Measurements from ENCODE around the gene CYBB. TPM values are rescaled to one million over a fixed set of nuclear protein-coding genes. Genes with fewer than 3 reads are reported as not detected.
A peak's percentile ranks its signal among the peaks of the same experiment; 100 is the strongest.

Gene CYBB
- total and polyA plus RNA-seq, 4 experiments from 2014 or later = 0.05 to 8.1 (median 3.6) TPM

GRCh38 chrX:37816766-37817165 lies 36.9 kb downstream of the CYBB start:
- CTCF ChIA-PET (ENCODE audit: partially characterized antibody) = no interaction called here
- Mint-ChIP-seq H3K4me1 (peaks cover 0 to 2% (median under 1%) of the 10 kb centered on the region in 4 donors), H3K27ac (no peak overlapping the region), H3K36me3 (no peaks in the 10 kb centered on the region), H3K9me3 (no peaks in the 10 kb centered on the region), H3K27me3 (no peaks in the 10 kb centered on the region), H3K4me3 (no peak overlapping the region)
- Histone ChIP-seq H3K4me3 (ENCODE audit: low read length in 2 of 2) (no peak overlapping the region), H3K27me3 (ENCODE audit: insufficient read depth, low read length) (no peaks in the 10 kb centered on the region), H3K9me3 (ENCODE audit: control insufficient read depth in 1 of 2, low read length in 2 of 2) (no peaks in the 10 kb centered on the region), H3K27ac (ENCODE audit: low read depth, low read length) (no peak overlapping the region), H3K4me1 (ENCODE audit: insufficient read depth, low read length) (no peaks in the 10 kb centered on the region), H3K36me3 (ENCODE audit: insufficient read depth, low read length) (no peaks in the 10 kb centered on the region)
- POLR2A ChIA-PET (ENCODE audit: partially characterized antibody) = no interaction called here
- DNase-seq = no peak
- intact Hi-C loops (cut with micrococcal nuclease) = no loop called here

GRCh38 chrX:37817176-37817575 lies 37.3 kb downstream of the CYBB start:
- CTCF ChIA-PET (ENCODE audit: partially characterized antibody) = no interaction called here
- Mint-ChIP-seq H3K27ac (no peak overlapping the region), H3K9me3 (no peaks in the 10 kb centered on the region), H3K4me1 (peaks cover 0 to under 1% (median 0%) of the 10 kb centered on the region in 4 donors), H3K36me3 (no peaks in the 10 kb centered on the region), H3K27me3 (no peaks in the 10 kb centered on the region), H3K4me3 (no peak overlapping the region)
- H3K9me3 ChIP-seq (ENCODE audit: control insufficient read depth in 1 of 2, low read length in 2 of 2) = no peaks in the 10 kb centered on the region
- POLR2A ChIA-PET (ENCODE audit: partially characterized antibody) = no interaction called here
- intact Hi-C loops (cut with micrococcal nuclease) = no loop called here
- no peaks in the 10 kb centered on the region for H3K27me3 ChIP-seq (ENCODE audit: insufficient read depth, low read length)
- H3K36me3 ChIP-seq (ENCODE audit: insufficient read depth, low read length) = no peaks in the 10 kb centered on the region
- DNase-seq = no peak
- H3K4me3 ChIP-seq (ENCODE audit: low read length in 2 of 2) = no peak overlapping the region
- no peak overlapping the region for H3K27ac ChIP-seq (ENCODE audit: low read depth, low read length)
- no peaks in the 10 kb centered on the region for H3K4me1 ChIP-seq (ENCODE audit: insufficient read depth, low read length)

GRCh38 chrX:37817579-37817978 lies 37.7 kb downstream of the CYBB start:
- intact Hi-C loops (cut with micrococcal nuclease) = no loop called here
- H3K27me3 ChIP-seq (ENCODE audit: insufficient read depth, low read length) = no peaks in the 10 kb centered on the region
- Mint-ChIP-seq H3K36me3 (no peaks in the 10 kb centered on the region), H3K27ac (no peak overlapping the region), H3K27me3 (no peaks in the 10 kb centered on the region), H3K4me3 (no peak overlapping the region), H3K4me1 (peaks cover 0 to 2% (median 0%) of the 10 kb centered on the region in 4 donors), H3K9me3 (no peaks in the 10 kb centered on the region)
- no peak for DNase-seq
- H3K4me3 ChIP-seq (ENCODE audit: low read length in 2 of 2) = no peak overlapping the region
- CTCF ChIA-PET (ENCODE audit: partially characterized antibody) = no interaction called here
- no peaks in the 10 kb centered on the region for H3K4me1 ChIP-seq (ENCODE audit: insufficient read depth, low read length)
- H3K36me3 ChIP-seq (ENCODE audit: insufficient read depth, low read length) = no peaks in the 10 kb centered on the region
- POLR2A ChIA-PET (ENCODE audit: partially characterized antibody) = no interaction called here
- H3K27ac ChIP-seq (ENCODE audit: low read depth, low read length) = no peak overlapping the region
- H3K9me3 ChIP-seq (ENCODE audit: control insufficient read depth in 1 of 2, low read length in 2 of 2) = no peaks in the 10 kb centered on the region

DNA sequence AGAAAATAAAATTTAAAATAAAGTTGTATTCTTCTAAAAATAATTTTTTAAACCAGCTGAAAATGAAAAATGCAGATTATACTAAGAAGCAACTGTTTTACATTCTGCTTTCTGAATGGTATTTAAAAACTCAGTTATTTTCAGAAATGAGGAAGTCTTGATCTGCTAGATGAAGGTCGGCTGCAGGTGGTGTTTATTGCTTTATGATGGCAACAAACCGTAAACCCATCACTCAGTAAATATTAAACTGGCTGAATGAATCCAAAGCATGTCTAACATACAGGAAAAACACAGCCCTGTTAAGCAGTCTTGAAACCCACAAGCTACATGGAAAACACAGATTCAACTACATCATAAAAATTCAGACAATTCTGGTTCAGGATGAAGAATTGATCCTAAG lies 38.2 kb downstream of the CYBB start:
- no peak overlapping the region for H3K4me3 Mint-ChIP-seq
- Histone ChIP-seq H3K27ac (ENCODE audit: low read depth, low read length) (no peak overlapping the region), H3K36me3 (ENCODE audit: insufficient read depth, low read length) (no peaks in the 10 kb centered on the region), H3K27me3 (ENCODE audit: insufficient read depth, low read length) (no peaks in the 10 kb centered on the region), H3K4me1 (ENCODE audit: insufficient read depth, low read length) (no peaks in the 10 kb centered on the region), H3K4me3 (ENCODE audit: low read length in 2 of 2) (no peak overlapping the region), H3K9me3 (ENCODE audit: control insufficient read depth in 1 of 2, low read length in 2 of 2) (no peaks in the 10 kb centered on the region)
- H3K27me3 Mint-ChIP-seq = no peaks in the 10 kb centered on the region
- H3K4me1 Mint-ChIP-seq = peaks cover 0 to 4% (median under 1%) of the 10 kb centered on the region in 4 donors
- H3K27ac Mint-ChIP-seq = no peak overlapping the region
- CTCF ChIA-PET (ENCODE audit: partially characterized antibody) = no interaction called here
- POLR2A ChIA-PET (ENCODE audit: partially characterized antibody) = no interaction called here
- no peak for DNase-seq
- no peaks in the 10 kb centered on the region for H3K9me3 Mint-ChIP-seq
- intact Hi-C loops (cut with micrococcal nuclease) = no loop called here
- H3K36me3 Mint-ChIP-seq = no peaks in the 10 kb centered on the region

DNA sequence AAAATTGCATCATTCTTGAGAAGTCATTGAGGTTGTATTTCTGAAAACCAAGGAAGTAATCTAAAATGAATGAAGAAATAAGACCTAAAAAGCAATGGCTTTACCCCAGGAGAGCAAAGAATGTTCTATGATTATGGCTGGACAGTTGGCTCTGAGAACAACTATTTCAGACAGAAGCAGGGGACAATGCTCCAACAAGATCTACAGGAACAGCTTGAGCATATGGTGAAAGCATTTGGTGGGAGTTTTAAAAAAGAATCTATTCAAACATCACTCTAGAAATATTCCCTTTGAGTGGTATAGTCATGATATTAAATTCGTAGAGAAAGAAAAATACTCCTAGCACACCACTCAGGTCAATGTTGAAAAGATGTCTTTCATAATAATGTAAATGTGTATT lies 40.8 kb downstream of the CYBB start:
- POLR2A ChIA-PET (ENCODE audit: partially characterized antibody) = no interaction called here
- CTCF ChIA-PET (ENCODE audit: partially characterized antibody) = interaction anchor here (0.8 kb wide), 1 partner anchor 74 kb away, joined by 3 read pairs; no protein-coding TSS in a partner anchor
- no peak overlapping the region for H3K27ac Mint-ChIP-seq

GRCh38 chrX:37824491-37825214 lies 44.8 kb downstream of the CYBB start:
- no peak overlapping the region for H3K4me3 ChIP-seq (ENCODE audit: low read length in 2 of 2)

More for the DNA sequence above, 40.8 kb downstream of the CYBB start:
- no peak overlapping the region for H3K4me3 Mint-ChIP-seq
- DNase-seq = no peak
- no peaks in the 10 kb centered on the region for H3K9me3 Mint-ChIP-seq
- H3K36me3 Mint-ChIP-seq = no peaks in the 10 kb centered on the region
- Histone ChIP-seq H3K36me3 (ENCODE audit: insufficient read depth, low read length) (no peaks in the 10 kb centered on the region), H3K27me3 (ENCODE audit: insufficient read depth, low read length) (no peaks in the 10 kb centered on the region), H3K9me3 (ENCODE audit: control insufficient read depth in 1 of 2, low read length in 2 of 2) (no peaks in the 10 kb centered on the region), H3K27ac (ENCODE audit: low read depth, low read length) (no peak overlapping the region), H3K4me1 (ENCODE audit: insufficient read depth, low read length) (peaks cover 10% of the 10 kb centered on the region), H3K4me3 (ENCODE audit: low read length in 2 of 2) (no peak overlapping the region)
- peaks cover 12 to 21% (median 15%) of the 10 kb centered on the region in 4 donors for H3K4me1 Mint-ChIP-seq
- intact Hi-C loops (cut with micrococcal nuclease) = no loop called here
- no peaks in the 10 kb centered on the region for H3K27me3 Mint-ChIP-seq

GRCh38 chrX:37825215-37825842 lies 45.5 kb downstream of the CYBB start:
- Mint-ChIP-seq H3K4me1 (peaks cover 23 to 39% (median 28%) of the 10 kb centered on the region in 4 donors), H3K36me3 (no peaks in the 10 kb centered on the region), H3K9me3 (no peaks in the 10 kb centered on the region), H3K27ac (peak overlapping the region in 1 of 7 donors; percentile 28), H3K27me3 (no peaks in the 10 kb centered on the region), H3K4me3 (peak overlapping the region in 2 of 8 donors; percentile 9 to 17)
- intact Hi-C loops (cut with micrococcal nuclease) = loop anchor here (1.0 to 5.0 kb wide), 2 partner anchors 80 to 342 kb away; no protein-coding TSS in a partner anchor
- Histone ChIP-seq H3K27ac (ENCODE audit: low read depth, low read length) (no peak overlapping the region), H3K36me3 (ENCODE audit: insufficient read depth, low read length) (no peaks in the 10 kb centered on the region), H3K4me3 (ENCODE audit: low read length in 2 of 2) (no peak overlapping the region), H3K27me3 (ENCODE audit: insufficient read depth, low read length) (no peaks in the 10 kb centered on the region), H3K4me1 (ENCODE audit: insufficient read depth, low read length) (peaks cover 23% of the 10 kb centered on the region), H3K9me3 (ENCODE audit: control insufficient read depth in 1 of 2, low read length in 2 of 2) (no peaks in the 10 kb centered on the region)
- DNase-seq = peak; percentile 49 to 60 (median 58)
- ChIA-PET POLR2A (ENCODE audit: partially characterized antibody) (interaction anchor here (2.2 kb wide), 1 partner anchor 80 kb away, joined by 27 read pairs; no protein-coding TSS in a partner anchor), CTCF (ENCODE audit: partially characterized antibody) (interaction anchor here (0.9 to 8.1 kb wide), 14 partner anchors 9 to 89 kb away, joined by 3 to 296 read pairs (median 4); partner anchors contain the start of genes CYBB and DYNLT3)

More at GRCh38 chrX:37824491-37825214, 44.8 kb downstream of the CYBB start:
- peaks cover 19 to 33% (median 23%) of the 10 kb centered on the region in 4 donors for H3K4me1 Mint-ChIP-seq
- intact Hi-C loops (cut with micrococcal nuclease) = loop anchor here (1.0 to 5.0 kb wide), 2 partner anchors 79 to 343 kb away; no protein-coding TSS in a partner anchor
- H3K9me3 ChIP-seq (ENCODE audit: control insufficient read depth in 1 of 2, low read length in 2 of 2) = no peaks in the 10 kb centered on the region
- no peaks in the 10 kb centered on the region for H3K36me3 ChIP-seq (ENCODE audit: insufficient read depth, low read length)
- no peak for DNase-seq
- peak overlapping the region in 2 of 7 donors; percentile 11 to 34 for H3K27ac Mint-ChIP-seq
- no peaks in the 10 kb centered on the region for H3K36me3 Mint-ChIP-seq
- POLR2A ChIA-PET (ENCODE audit: partially characterized antibody) = interaction anchor here (2.2 kb wide), 1 partner anchor 79 kb away, joined by 27 read pairs; no protein-coding TSS in a partner anchor
- peaks cover 17% of the 10 kb centered on the region for H3K4me1 ChIP-seq (ENCODE audit: insufficient read depth, low read length)
- H3K27me3 ChIP-seq (ENCODE audit: insufficient read depth, low read length) = no peaks in the 10 kb centered on the region
- no peaks in the 10 kb centered on the region for H3K9me3 Mint-ChIP-seq
- H3K27ac ChIP-seq (ENCODE audit: low read depth, low read length) = no peak overlapping the region
- H3K4me3 Mint-ChIP-seq = peak overlapping the region in 1 of 8 donors; percentile 23
- no peaks in the 10 kb centered on the region for H3K27me3 Mint-ChIP-seq
- CTCF ChIA-PET (ENCODE audit: partially characterized antibody) = interaction anchor here (0.9 to 8.1 kb wide), 15 partner anchors 10 to 101 kb away, joined by 3 to 296 read pairs (median 4); partner anchors contain the start of gene CYBB
